GM18909 (cell line): ENCODE results near the gene SRBD1.

Source experiments
- ATAC-seq: cut with Tn5 transposase; IDR thresholded peaks from one replicate; pipeline ENCODE4 v1.9.1; 2021; ENCODE audit warnings: mild to moderate bottlenecking; ENCODE audit not compliant: unreplicated experiment, poor library complexity

The SRBD1 gene

DNA sequence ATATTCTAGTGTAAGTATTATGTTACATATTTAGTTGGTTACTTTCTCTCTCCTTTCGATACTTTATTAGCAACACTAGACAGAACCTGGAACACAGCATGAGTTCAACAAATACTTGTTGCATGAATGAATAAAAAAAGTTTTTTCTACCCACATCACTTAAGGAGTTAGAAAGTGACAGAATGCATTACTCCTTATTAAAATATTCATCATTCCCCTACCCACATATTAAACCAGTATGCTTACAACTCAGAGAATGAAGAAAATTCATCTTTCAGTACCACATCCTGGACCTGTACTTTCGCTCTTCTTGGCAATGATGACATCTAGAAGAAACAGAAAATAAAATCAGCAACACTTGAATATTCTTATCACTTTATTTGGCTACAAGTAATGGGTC is 6.0 kb downstream of the SRBD1 start:
- ATAC-seq, result no peak

DNA sequence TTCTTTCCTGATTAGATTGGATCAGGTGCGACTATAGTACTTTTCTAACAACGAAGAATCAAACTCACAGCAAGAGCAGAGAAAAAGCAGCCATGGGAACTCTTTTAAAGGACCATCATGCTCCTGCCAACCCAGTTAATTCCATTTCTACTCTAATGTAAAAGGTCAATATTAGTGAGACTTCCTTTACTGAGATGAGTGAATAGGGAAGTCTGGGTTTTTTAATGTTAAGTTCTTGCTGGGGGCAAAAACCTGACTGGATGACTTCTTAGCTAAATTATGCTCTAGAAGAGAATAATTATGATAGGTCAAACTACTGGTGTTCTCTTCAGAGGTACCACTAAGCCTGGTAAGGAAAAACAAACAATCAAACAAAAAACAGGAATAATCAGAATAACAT is 8.4 kb downstream of the SRBD1 start:
- no peak for ATAC-seq

GRCh38 chr2:45598545-45598944 is 12.5 kb downstream of the SRBD1 start:
- ATAC-seq, result no peak

GRCh38 chr2:45596761-45597160 is 14.3 kb downstream of the SRBD1 start:
- ATAC-seq, result no peak

DNA sequence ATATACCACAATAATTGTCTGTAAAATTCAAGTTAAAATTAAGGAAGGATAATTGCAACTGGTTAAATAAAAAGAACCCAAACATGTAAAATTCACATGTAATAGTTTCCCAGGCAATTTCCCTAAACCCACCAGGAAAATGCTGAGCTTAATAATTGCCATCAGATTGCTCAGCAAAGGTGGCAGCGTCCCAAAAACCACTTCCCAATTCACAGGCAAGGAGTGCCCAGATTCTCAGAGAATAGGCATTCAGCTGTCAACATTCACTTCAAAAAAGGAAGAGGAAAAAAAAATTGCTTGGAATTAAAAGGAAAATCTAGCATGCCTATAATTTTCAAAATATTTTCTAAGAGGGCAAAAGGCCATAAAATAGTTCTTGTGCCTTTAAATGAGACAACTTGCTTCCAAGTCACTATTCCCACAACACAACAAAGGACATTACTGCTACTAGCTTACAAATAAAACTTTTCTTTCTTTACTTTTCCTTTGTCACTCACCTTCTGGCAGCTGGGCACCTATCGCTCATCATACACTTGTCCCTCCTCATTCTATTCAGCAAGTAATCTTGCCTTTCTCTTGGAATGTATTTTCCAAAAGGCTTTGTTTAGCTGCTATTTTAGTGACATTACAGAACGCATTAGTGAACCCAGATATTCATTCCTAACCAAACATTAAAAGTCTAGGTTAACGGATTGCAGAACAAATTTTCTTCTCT is 15.2 kb downstream of the SRBD1 start:
- no peak for ATAC-seq

DNA sequence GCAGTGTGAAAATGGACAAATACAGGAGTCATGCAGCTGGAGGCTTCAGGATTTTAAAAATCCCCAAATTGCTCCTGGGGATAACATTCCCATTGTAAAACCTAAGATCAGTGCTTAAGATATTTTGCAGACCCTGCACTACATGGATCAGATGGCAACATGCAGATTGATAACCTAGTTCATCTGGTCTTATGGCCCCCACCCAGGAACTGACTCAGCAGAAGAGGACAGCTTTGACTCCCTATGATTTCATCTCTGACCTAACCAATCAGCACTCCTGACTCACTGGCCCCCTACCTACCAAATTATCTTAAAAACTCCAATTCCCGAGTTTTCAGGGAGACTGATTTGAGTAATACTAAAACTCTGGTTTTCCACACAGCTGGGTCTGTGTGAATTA is 20.0 kb downstream of the SRBD1 start:
- ATAC-seq, result no peak

- no peak for ATAC-seq
Observed at GRCh38 chr2:45588158-45588829, 22.8 kb downstream of the SRBD1 start.

- no peak for ATAC-seq
Observed at GRCh38 chr2:45586600-45586999, 24.5 kb downstream of the SRBD1 start.

- no peak for ATAC-seq
Observed at GRCh38 chr2:45585267-45585861, 25.7 kb downstream of the SRBD1 start.

- ATAC-seq, result no peak
Observed at GRCh38 chr2:45583977-45584376, 27.1 kb downstream of the SRBD1 start.

DNA sequence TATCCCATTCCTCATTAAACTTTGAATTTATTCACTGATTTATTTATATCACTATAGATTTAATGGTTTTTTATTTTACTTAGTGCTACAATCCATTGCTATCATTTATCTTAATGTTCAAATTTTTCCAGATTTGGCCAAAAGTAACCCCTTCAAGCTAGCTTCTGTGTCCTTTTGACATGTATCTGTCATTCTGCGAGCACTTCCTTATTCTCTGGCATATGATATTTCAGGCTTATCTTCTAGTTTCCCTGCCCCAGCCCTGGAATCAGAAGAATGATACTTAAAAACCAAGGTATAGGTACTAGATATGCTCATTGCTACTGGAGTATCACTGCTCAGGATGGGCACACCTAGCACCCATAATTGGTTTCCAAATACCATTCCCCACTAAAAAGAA is 28.5 kb downstream of the SRBD1 start:
- no peak for ATAC-seq

DNA sequence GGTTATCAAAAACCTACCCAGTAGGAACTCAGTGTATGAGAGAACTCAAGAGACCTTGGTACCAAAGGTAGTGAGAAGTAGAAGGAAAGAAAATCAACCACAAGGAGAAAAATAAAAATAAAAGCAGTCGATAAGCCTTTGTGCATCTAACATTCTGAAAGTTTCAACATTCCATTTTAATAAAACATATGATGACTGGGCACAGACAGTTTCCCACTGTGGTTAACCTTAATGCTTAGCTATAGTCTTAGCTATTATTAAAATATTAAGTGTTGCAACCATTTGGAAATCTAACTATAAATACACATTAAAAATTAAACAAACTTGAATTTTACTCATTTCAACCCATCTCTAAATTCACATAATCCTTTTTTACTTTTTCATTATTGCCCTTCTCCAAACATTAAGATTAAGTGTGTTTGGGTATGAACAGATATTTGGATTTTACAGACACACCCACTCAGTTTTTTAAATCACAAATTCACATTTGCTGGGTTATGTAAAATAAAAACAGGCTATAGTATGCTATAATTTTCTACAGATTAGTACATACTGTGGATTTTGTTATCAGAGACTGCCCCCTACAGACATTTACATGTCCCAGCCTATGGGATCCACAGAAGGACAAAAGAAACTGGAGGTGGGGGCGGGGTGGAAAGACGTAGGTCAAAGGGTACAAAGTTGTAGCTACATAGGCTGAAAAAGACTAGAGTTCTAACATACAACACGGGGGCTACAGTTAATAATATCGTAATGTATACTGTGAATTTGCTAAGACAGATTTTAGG is 32.8 kb downstream of the SRBD1 start:
- no peak for ATAC-seq

DNA sequence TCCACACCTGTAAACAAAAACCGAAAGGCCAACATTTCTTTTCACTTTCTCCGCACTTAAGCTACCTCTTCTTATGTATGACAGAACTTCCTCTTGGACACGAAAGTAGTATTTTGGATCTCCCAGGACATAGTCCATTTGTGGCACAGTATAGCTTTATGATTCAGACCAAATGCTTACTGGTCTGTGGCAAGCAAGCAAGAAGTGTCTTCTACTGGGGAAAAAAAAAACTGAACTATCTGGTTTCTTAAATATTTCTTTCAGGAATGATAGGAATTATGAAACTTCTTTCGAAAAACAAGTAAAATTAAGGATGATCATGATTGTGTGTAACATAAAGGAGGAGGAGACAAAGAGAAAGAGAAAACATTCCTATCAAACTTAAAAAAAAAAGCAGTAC is 33.6 kb downstream of the SRBD1 start:
- ATAC-seq, result no peak

DNA sequence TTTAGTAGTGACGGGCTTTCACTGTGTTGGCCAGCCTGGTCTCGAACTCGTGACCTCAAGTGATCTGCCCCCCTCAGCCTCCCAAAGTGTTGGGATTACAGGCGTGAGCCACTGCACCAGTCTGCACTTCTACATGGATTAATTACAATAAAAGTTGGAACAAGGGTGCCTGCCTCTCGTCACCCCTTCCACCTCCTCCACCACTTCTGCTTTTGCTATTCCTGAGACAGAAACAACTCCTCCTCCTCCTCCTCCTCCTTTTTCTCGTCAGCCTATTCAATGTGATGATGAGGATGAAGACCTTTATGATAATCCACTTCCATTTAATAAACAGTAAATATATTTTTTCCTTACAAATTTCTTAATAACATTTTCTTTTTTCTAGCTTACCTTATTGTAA is 35.2 kb downstream of the SRBD1 start:
- ATAC-seq, result no peak

DNA sequence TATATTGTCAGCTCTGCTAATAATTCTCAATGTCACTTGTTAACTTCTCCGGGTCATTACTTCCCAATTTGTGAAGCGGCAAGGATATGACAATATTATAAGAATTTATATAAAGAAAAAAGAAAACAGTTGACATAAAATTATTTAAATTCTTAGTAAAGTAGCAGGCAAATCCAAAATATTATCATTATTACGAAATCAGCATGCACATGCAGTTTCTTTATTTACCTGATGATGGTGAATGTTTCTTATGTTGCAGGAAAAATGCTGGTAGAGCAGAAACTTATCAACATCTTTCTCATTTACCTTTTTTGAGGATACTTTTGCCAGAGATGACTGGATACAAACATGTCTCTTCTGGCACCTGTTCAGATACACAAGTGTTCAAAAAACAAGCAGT is 38.1 kb downstream of the SRBD1 start:
- no peak for ATAC-seq

GRCh38 chr2:45571940-45572339 is 39.1 kb downstream of the SRBD1 start:
- ATAC-seq, result no peak

GRCh38 chr2:45570671-45571334 is 40.3 kb downstream of the SRBD1 start:
- no peak for ATAC-seq

DNA sequence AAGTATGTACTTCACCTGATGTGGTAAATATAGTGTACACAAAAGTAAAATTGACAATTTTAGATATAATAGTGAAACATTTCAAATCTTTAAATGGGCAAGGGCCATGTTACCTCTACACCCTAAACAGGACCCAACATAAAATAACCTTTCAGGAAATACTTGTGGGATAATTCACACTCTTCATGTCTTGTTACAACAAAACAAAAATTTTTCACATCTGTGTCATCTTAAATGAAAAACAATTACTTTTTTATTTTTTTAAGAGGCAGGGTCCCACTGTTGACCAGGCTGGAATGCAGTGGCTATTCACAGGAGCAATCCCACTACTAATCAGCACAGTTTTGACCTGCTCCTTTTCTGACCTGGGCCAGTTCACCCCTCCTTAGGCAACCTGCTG is 42.1 kb downstream of the SRBD1 start:
- ATAC-seq, result no peak

DNA sequence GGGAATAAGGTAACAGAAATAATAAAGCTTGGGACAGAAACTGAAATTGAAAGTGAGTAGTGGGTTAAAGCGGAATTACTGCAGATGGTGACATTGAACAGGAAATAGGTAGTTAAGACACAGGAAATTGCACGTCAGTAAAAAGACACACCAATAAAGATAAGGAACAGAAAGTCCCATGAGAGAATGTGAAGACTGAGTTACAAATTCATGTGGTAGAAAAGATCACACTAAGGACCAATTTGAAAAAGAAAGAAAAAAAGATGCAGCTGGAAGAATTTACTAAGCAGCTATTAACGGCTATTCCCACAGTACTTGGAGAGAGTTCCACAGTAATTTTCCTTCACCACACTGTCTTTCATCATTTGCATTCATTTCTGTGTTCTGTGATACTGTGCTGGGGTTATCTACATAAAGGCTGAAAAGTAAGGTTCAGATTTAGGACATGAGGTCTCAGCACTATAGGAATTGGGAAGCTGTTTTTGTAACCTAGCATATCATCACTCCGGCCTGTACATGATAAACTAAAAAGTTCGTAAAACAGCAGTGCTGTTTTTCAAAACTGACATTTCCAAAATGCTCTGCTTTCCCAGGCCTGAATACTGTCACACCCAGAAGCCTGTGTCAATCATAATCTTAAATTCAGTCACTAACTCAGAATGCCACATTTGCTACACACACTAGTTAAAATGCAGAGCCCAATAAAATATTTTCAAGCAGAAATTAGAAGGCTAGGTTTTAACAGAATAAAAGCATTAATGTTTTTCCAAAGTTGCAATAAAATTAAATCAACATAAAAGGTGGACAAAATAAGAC is 42.9 kb downstream of the SRBD1 start:
- ATAC-seq, result peak; percentile 93
